Astrocyte (in vitro differentiated cells and primary cell): ENCODE results near the gene SV2C. TPM values are rescaled to one million over a fixed set of nuclear protein-coding genes. Genes with fewer than 3 reads are reported as not detected.
A peak's percentile ranks its signal among the peaks of the same experiment; 100 is the strongest.
"Not testable (repeated sequence)": the region's sequence is repeated elsewhere in the genome, so short reads cannot be mapped to it uniquely, and the experiment has no call there.

Source experiments
- DNase-seq: peaks from one replicate; pipeline ENCODE4 v3.0.0-alpha.2; 2010; ENCODE audit warnings: low read depth
- FAIRE-seq: peaks from 2 replicates; lab custom pipeline; 2011; peaks lifted over from hg19 to GRCh38; lab: Jason Lieb, UNC
- H2AFZ ChIP-seq: 2 replicates; pipeline ENCODE4 v1.6.0; 2012; ENCODE audit warnings: low read depth, low read length, inconsistent platforms
- H3K27ac ChIP-seq: 2 replicates; pipeline ENCODE4 v1.5.1; 2011; ENCODE audit warnings: low read depth, low read length, inconsistent platforms
- H3K27me3 ChIP-seq: 2 replicates; pipeline ENCODE4 v1.6.0; 2011; ENCODE audit warnings: low read length, inconsistent platforms; ENCODE audit not compliant: insufficient read depth
- H3K36me3 ChIP-seq: 2 replicates; pipeline ENCODE4 v1.5.1; 2011; ENCODE audit warnings: low read length, inconsistent platforms; ENCODE audit not compliant: insufficient read depth
- H3K4me1 ChIP-seq: 2 replicates; pipeline ENCODE4 v1.5.1; 2011; ENCODE audit warnings: low read length, inconsistent platforms; ENCODE audit not compliant: insufficient read depth
- H3K4me2 ChIP-seq: 2 replicates; pipeline ENCODE4 v1.6.0; 2012; ENCODE audit warnings: low read length, inconsistent platforms
- H3K4me3 ChIP-seq: 2 replicates; pipeline ENCODE4 v1.5.1; 2011; ENCODE audit warnings: low read depth, mild to moderate bottlenecking, low read length, inconsistent platforms; ENCODE audit not compliant: insufficient read depth
- H3K79me2 ChIP-seq: 2 replicates; pipeline ENCODE4 v1.6.0; 2012; ENCODE audit warnings: mild to moderate bottlenecking, low read length, inconsistent platforms; ENCODE audit not compliant: insufficient read depth
- H3K9ac ChIP-seq: 2 replicates; pipeline ENCODE4 v1.6.0; 2012; ENCODE audit warnings: mild to moderate bottlenecking, low read length, inconsistent platforms
- H3K9me3 ChIP-seq: 2 replicates; pipeline ENCODE4 v1.5.1; 2012; ENCODE audit warnings: low read depth, mild to moderate bottlenecking, low read length, inconsistent platforms; ENCODE audit not compliant: insufficient read depth
- H4K20me1 ChIP-seq: 2 replicates; pipeline ENCODE4 v1.6.0; 2012; ENCODE audit warnings: low read length, inconsistent platforms; ENCODE audit not compliant: insufficient read depth
- H3K27ac Mint-ChIP-seq: one replicate; pipeline ENCODE4 v1.8.0; 2021; ENCODE audit warnings: mild to moderate bottlenecking, mixed read lengths; ENCODE audit not compliant: unreplicated experiment
- H3K27me3 Mint-ChIP-seq: one replicate; pipeline ENCODE4 v1.8.0; 2021; ENCODE audit warnings: low read depth, mixed read lengths; ENCODE audit not compliant: unreplicated experiment
- H3K36me3 Mint-ChIP-seq: one replicate; pipeline ENCODE4 v1.8.0; 2021; ENCODE audit warnings: low read depth, mixed read lengths; ENCODE audit not compliant: unreplicated experiment
- H3K4me1 Mint-ChIP-seq: one replicate; pipeline ENCODE4 v1.8.0; 2021; ENCODE audit warnings: low read depth, mixed read lengths; ENCODE audit not compliant: unreplicated experiment
- H3K4me3 Mint-ChIP-seq: one replicate; pipeline ENCODE4 v1.8.0; 2021; ENCODE audit warnings: mild to moderate bottlenecking, moderate library complexity, mixed read lengths; ENCODE audit not compliant: unreplicated experiment
- H3K9me3 Mint-ChIP-seq: one replicate; pipeline ENCODE4 v1.8.0; 2021; ENCODE audit warnings: mild to moderate bottlenecking, mixed read lengths; ENCODE audit not compliant: unreplicated experiment
- EZH2 ChIP-seq: IDR thresholded peaks from 2 replicates; pipeline ENCODE4 v1.6.1; 2012; ENCODE audit warnings: mild to moderate bottlenecking, low read length, inconsistent platforms; ENCODE audit not compliant: insufficient read depth
- total RNA-seq: library from RNA; stranded (reverse); gene quantifications from 2 replicates; pipeline ENCODE4 v1.2.1, GENCODE V29; 2021
- TF ChIP-seq, protein P1 (sequence below): IDR thresholded peaks from 2 replicates; pipeline ENCODE4 v1.5.1; 2011; ENCODE audit warnings: low read depth, mild to moderate bottlenecking, inconsistent platforms, low read length, moderate library complexity; ENCODE audit not compliant: insufficient read depth

The SV2C gene
- total RNA-seq, 1 donor from 2014 or later: 0.05 TPM

DNA sequence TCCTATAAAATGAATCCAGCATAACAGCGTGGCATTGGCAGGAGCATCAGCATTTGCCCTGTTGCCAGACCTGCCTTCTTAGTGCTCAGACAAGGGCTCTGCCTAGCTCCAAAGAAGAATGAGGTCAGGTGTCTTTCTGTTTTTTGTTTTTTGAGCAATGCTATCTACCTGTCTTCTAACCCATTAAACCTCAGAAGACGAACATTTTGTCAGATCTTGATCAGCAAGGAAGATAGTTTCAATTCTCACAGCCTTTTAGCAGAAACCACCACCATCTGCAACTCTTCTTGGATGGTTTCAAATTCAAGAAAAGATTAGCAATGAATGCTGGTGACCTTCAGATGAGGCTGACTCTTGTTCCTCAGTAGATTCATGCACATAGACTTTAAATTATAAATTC is 216.4 kb downstream of the SV2C start:
- Mint-ChIP-seq H3K36me3 (no peaks in the 10 kb centered on the region), H3K27me3 (peaks cover 7% of the 10 kb centered on the region), H3K9me3 (no peaks in the 10 kb centered on the region), H3K4me3 (no peak overlapping the region), H3K27ac (no peak overlapping the region), H3K4me1 (peaks cover 6% of the 10 kb centered on the region)
- DNase-seq: no peak
- no peaks in the 10 kb centered on the region for H3K9me3 ChIP-seq
- TF ChIP-seq, protein P1, sequence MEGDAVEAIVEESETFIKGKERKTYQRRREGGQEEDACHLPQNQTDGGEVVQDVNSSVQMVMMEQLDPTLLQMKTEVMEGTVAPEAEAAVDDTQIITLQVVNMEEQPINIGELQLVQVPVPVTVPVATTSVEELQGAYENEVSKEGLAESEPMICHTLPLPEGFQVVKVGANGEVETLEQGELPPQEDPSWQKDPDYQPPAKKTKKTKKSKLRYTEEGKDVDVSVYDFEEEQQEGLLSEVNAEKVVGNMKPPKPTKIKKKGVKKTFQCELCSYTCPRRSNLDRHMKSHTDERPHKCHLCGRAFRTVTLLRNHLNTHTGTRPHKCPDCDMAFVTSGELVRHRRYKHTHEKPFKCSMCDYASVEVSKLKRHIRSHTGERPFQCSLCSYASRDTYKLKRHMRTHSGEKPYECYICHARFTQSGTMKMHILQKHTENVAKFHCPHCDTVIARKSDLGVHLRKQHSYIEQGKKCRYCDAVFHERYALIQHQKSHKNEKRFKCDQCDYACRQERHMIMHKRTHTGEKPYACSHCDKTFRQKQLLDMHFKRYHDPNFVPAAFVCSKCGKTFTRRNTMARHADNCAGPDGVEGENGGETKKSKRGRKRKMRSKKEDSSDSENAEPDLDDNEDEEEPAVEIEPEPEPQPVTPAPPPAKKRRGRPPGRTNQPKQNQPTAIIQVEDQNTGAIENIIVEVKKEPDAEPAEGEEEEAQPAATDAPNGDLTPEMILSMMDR: no peak
- no peak for TF ChIP-seq EZH2
- no peaks in the 10 kb centered on the region for H3K36me3 ChIP-seq
- H3K27me3 ChIP-seq: no peaks in the 10 kb centered on the region
- H3K79me2 ChIP-seq: no peaks in the 10 kb centered on the region
- FAIRE-seq: no peak
- H3K4me1 ChIP-seq: no peaks in the 10 kb centered on the region
- no peak overlapping the region for H3K27ac ChIP-seq
- no peak overlapping the region for H3K4me2 ChIP-seq
- H3K4me3 ChIP-seq: no peak overlapping the region
- no peak overlapping the region for H3K9ac ChIP-seq
- no peaks in the 10 kb centered on the region for H4K20me1 ChIP-seq
- H2AFZ ChIP-seq: no peak overlapping the region

DNA sequence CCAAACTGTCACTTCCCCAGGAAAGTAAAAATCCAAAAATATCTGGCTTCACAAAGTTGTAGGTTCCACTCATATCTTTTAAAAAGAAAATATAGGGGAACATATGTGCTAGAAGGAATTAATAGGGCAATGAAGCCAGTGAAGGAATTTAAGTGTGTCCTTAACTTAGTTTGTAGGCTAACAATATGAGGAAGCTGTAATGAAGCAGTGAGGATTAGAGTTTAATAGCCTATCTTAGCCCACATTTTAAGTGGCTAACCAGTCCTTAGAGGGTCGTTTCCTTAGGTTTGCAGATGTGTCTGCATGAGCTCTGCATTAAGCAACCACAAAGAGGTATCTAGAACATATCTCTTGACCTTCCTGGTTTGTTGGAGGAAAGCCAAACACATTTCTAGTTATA is 218.7 kb downstream of the SV2C start:
- not testable (repeated sequence) for H3K4me3 ChIP-seq, H3K4me1 Mint-ChIP-seq, H3K4me1 ChIP-seq, H3K27ac ChIP-seq, DNase-seq, H3K9me3 ChIP-seq, H3K9me3 Mint-ChIP-seq, H4K20me1 ChIP-seq, H3K27ac Mint-ChIP-seq, H3K4me2 ChIP-seq, H3K27me3 ChIP-seq, H3K4me3 Mint-ChIP-seq, H3K9ac ChIP-seq, H2AFZ ChIP-seq, H3K27me3 Mint-ChIP-seq, H3K79me2 ChIP-seq, H3K36me3 ChIP-seq, H3K36me3 Mint-ChIP-seq
- peak; percentile 37 for FAIRE-seq

DNA sequence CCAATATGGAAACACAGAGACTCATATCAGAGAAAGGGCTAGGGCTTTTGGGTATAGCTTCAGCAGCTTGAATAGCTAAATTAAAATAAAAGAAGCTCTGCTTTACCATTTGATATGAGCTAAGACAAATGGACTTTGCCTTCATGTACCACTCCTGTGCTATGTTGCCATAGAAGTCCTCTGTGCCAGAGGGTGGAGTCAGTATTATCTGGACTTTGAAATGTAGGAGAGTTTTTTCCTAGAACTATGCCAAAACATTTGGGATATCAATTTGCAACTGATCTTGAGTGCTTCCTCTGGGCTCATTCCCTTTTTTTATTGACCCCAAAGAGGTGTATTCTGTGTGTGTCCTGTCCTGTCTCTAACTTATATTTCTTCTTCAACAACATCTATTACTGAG is 219.5 kb downstream of the SV2C start:
- DNase-seq, H3K27ac ChIP-seq, H3K4me1 Mint-ChIP-seq, H3K27ac Mint-ChIP-seq, H3K9me3 ChIP-seq, H4K20me1 ChIP-seq, H3K36me3 Mint-ChIP-seq, H3K9me3 Mint-ChIP-seq, H3K79me2 ChIP-seq, H3K4me3 Mint-ChIP-seq, H3K4me1 ChIP-seq, H2AFZ ChIP-seq, H3K36me3 ChIP-seq, H3K27me3 ChIP-seq, H3K4me2 ChIP-seq, H3K9ac ChIP-seq, H3K27me3 Mint-ChIP-seq, H3K4me3 ChIP-seq: not testable (repeated sequence)
- FAIRE-seq: peak; percentile 74

DNA sequence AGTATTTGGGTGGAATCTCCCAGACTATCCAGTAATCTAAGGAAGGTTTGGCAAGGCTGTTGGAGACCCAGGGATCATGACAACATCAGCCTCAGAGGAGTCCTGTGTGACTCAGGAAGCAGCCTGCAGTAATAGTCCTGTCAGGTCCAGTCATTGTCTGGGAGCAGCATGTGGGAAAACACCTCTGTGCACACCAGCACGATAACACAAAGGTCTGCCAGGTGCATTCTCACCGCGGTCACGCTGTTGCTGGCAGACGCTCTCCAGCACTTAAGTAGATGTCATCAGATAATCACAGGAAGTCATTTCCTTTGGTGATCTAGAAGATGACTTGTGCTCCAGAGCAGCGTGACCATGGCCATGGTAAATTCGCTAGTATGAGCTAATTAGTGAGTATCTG is 220.7 kb downstream of the SV2C start:
- H3K79me2 ChIP-seq: no peaks in the 10 kb centered on the region
- no peaks in the 10 kb centered on the region for H3K4me1 ChIP-seq
- no peak overlapping the region for H3K9ac ChIP-seq
- no peaks in the 10 kb centered on the region for H3K36me3 Mint-ChIP-seq
- no peak overlapping the region for H3K4me3 Mint-ChIP-seq
- no peak overlapping the region for H3K27ac Mint-ChIP-seq
- no peak overlapping the region for H3K27ac ChIP-seq
- H3K4me2 ChIP-seq: no peak overlapping the region
- H2AFZ ChIP-seq: no peak overlapping the region
- H4K20me1 ChIP-seq: no peaks in the 10 kb centered on the region
- no peaks in the 10 kb centered on the region for H3K9me3 ChIP-seq
- no peak overlapping the region for H3K4me3 ChIP-seq
- DNase-seq: no peak
- peaks cover 2% of the 10 kb centered on the region for H3K9me3 Mint-ChIP-seq
- FAIRE-seq: no peak
- no peaks in the 10 kb centered on the region for H3K27me3 ChIP-seq
- TF ChIP-seq, protein P1: no peak
- TF ChIP-seq EZH2: no peak
- H3K36me3 ChIP-seq: no peaks in the 10 kb centered on the region
- H3K27me3 Mint-ChIP-seq: peaks cover 5% of the 10 kb centered on the region
- H3K4me1 Mint-ChIP-seq: peaks cover 4% of the 10 kb centered on the region
